ENCODE data around the gene CFI. TPM values are rescaled to one million over a fixed set of nuclear protein-coding genes. Genes with fewer than 3 reads are reported as not detected.

The CFI gene
- total RNA-seq, 1 donor from 2014 or later: 4.2 TPM

DNA sequence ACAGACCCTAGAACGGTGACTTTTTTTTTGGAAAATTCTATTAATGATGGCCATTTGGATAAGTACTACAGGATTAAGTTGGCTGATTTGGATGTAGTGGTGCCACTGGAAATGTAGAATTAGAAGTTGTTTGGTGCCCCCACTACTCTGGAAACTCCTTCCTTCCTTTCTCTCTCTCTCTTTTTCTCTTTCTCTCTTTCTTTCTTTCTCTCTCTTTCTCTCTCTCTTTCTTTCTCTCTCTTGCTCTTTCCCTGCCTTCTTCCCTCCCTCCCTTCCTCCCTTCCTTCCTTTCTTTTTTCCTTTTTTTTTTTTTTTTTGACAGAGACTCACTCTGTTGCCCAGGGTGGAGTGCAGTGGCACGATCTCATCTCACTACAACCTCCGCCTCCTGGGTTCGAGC is 16.5 kb upstream of the CFI start:
- TF ChIP-seq, protein P1, sequence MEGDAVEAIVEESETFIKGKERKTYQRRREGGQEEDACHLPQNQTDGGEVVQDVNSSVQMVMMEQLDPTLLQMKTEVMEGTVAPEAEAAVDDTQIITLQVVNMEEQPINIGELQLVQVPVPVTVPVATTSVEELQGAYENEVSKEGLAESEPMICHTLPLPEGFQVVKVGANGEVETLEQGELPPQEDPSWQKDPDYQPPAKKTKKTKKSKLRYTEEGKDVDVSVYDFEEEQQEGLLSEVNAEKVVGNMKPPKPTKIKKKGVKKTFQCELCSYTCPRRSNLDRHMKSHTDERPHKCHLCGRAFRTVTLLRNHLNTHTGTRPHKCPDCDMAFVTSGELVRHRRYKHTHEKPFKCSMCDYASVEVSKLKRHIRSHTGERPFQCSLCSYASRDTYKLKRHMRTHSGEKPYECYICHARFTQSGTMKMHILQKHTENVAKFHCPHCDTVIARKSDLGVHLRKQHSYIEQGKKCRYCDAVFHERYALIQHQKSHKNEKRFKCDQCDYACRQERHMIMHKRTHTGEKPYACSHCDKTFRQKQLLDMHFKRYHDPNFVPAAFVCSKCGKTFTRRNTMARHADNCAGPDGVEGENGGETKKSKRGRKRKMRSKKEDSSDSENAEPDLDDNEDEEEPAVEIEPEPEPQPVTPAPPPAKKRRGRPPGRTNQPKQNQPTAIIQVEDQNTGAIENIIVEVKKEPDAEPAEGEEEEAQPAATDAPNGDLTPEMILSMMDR (IDR thresholded peaks at IDR 0.05; ENCODE audit: insufficient read depth, low read length, poor library complexity, severe bottlenecking): no peak
- Histone ChIP-seq H3K27me3 (ENCODE audit: control insufficient read depth, insufficient read depth, low read length) (no peaks in the 10 kb centered on the region), H3K36me3 (ENCODE audit: control insufficient read depth, insufficient read depth, low read length) (no peaks in the 10 kb centered on the region), H3K4me3 (ENCODE audit: low read depth, low read length) (no peak overlapping the region)
- no peak for DNase-seq (ENCODE audit: low read depth)

DNA sequence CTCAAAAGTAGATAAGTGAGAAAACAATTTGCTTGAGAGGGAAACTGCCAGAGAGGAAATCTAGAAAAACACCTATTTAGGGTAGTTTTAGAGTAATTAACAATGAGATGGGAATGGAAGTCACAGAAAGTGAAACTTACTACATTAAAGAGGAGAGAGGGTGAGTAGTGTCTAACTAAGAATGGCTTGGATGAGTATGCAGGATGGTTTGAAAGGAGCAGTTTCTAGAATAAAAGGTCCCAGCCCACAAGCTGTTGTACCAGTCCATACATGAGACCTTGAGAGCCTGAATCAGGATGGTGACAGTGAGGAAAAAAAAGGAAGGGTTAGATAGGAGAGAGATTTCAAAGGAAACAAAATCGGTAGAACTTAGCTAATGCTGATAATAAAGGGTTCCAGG is 15.1 kb upstream of the CFI start:
- Histone ChIP-seq H3K4me3 (ENCODE audit: low read depth, low read length) (peak overlapping the region; percentile 99), H3K36me3 (ENCODE audit: control insufficient read depth, insufficient read depth, low read length) (no peaks in the 10 kb centered on the region), H3K27me3 (ENCODE audit: control insufficient read depth, insufficient read depth, low read length) (no peaks in the 10 kb centered on the region)
- DNase-seq (ENCODE audit: low read depth): no peak
- TF ChIP-seq, protein P1 (IDR thresholded peaks at IDR 0.05; ENCODE audit: insufficient read depth, low read length, poor library complexity, severe bottlenecking): no peak

DNA sequence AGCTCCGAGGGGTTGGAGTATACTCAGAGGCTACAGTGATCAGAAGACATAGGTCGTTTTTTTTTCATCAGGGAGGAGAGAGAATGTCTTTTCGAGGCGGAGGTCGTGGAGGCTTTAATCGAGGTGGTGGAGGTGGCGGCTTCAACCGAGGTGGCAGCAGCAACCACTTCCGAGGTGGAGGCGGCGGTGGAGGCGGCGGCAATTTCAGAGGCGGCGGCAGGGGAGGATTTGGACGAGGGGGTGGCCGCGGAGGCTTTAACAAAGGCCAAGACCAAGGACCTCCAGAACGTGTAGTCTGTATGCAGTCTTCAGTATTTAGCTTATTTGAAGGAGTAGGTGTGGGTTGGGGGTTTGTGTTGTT is 14.3 kb upstream of the CFI start:
- no peaks in the 10 kb centered on the region for H3K27me3 ChIP-seq (ENCODE audit: control insufficient read depth, insufficient read depth, low read length)
- no peaks in the 10 kb centered on the region for H3K36me3 ChIP-seq (ENCODE audit: control insufficient read depth, insufficient read depth, low read length)
- no peak for DNase-seq (ENCODE audit: low read depth)
- peak overlapping the region; percentile 99 for H3K4me3 ChIP-seq (ENCODE audit: low read depth, low read length)
- TF ChIP-seq, protein P1 (IDR thresholded peaks at IDR 0.05; ENCODE audit: insufficient read depth, low read length, poor library complexity, severe bottlenecking): no peak

DNA sequence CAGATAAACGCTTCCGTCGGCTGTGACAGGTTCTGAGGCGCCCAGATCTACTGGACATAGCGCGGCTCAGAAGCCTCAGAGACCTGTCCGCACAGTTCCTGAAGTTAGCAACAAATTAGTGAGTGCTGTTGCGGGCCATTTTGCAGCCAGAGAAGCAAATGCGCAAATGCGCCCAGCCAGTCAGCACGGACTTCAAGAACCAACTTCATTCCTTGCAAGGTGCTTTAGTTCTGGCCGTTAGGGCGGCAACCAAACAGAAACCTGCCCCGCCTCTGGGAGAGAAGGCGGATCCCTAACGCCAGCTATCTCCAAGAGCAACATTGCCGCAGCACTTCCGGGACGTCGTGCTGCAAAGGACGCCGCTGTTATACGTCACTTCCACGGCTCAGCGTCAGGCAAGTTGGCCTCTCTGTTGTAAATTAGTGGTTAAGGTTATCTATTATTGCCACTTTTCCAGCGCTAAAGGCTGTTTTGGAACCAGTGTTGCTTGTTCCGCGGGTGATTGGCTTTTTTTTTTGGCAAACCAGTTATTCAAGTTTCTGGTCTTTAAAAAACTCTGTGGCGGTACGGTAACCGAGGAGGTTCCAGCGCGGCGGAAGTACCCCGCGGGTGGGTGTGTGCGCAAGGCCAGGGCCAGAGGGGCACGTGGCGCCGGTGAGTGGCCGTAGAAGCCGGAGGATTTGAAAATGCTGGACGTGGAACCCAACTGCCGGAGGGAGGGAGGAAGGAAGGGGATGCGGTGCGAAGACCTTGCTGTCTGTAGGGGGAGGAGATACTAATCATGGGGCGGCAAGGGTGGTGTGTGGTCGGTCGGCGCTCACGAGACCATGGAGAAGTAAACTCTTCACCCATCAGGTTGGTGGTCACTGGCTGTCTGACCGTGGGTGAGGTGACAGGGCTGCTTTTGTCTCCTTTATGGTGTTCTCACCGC is 13.6 kb upstream of the CFI start, which contains the start of gene GAR1:
TSS of gene GAR1 (plus strand) at position 612 of the 931 bp plus-strand sequence. CDS start 403 bp downstream, outside the sequence.
- TF ChIP-seq, protein P1 (IDR thresholded peaks at IDR 0.05; ENCODE audit: insufficient read depth, low read length, poor library complexity, severe bottlenecking): no peak
- DNase-seq (ENCODE audit: low read depth): peak; percentile 89
- Histone ChIP-seq H3K4me3 (ENCODE audit: low read depth, low read length) (peak within 1 kb of the TSS; percentile 99), H3K36me3 (ENCODE audit: control insufficient read depth, insufficient read depth, low read length) (no peaks in the 10 kb centered on the region), H3K27me3 (ENCODE audit: control insufficient read depth, insufficient read depth, low read length) (no peaks in the 10 kb centered on the region)

DNA sequence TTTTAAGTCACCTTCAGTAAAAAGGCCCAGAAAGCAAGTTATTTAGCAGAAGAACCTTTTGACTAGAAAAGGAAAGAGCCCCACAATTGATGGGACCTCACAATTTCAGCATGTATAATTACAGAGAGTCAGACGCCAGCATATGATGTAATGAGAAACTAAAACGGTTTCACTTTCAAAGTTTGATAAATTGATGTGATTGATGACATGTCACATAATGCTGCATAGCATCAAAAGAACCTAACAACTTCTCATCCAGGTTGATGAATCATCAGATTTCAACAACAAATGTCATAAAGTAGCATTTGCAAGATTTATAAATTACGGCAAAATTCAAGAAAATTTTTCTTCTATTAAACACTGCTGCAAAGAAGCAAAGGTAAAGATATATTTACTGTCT is 9.9 kb upstream of the CFI start:
- no peak overlapping the region for H3K4me3 ChIP-seq (ENCODE audit: low read depth, low read length)
- DNase-seq (ENCODE audit: low read depth): no peak
- no peaks in the 10 kb centered on the region for H3K27me3 ChIP-seq (ENCODE audit: control insufficient read depth, insufficient read depth, low read length)
- no peaks in the 10 kb centered on the region for H3K36me3 ChIP-seq (ENCODE audit: control insufficient read depth, insufficient read depth, low read length)
- TF ChIP-seq, protein P1 (IDR thresholded peaks at IDR 0.05; ENCODE audit: insufficient read depth, low read length, poor library complexity, severe bottlenecking): no peak

All from kidney epithelial cell (primary cell).